ENCODE results near the gene KRT85.

KRT85 gene

GRCh38 chr12:52414936-52415335 is 47.7 kb upstream of the KRT85 start:
- no peak for DNase-seq
- TF ChIP-seq EZH2 (IDR thresholded peaks at IDR 0.05; ENCODE audit: borderline replicate concordance, low read depth, low read length, severe bottlenecking) (no peak), CTCF (IDR thresholded peaks at IDR 0.05; ENCODE audit: borderline replicate concordance, extremely low read depth, low read length, poor library complexity, severe bottlenecking) (no peak)
- H3K4me3 ChIP-seq (ENCODE audit: low read depth in 1 of 2, low read length in 2 of 2): no peak overlapping the region
- H3K4me1 ChIP-seq (ENCODE audit: insufficient read depth, low read length): no peaks in the 10 kb centered on the region
- no peak overlapping the region for H2AFZ ChIP-seq (ENCODE audit: low read depth, low read length)
- H3K9ac ChIP-seq (ENCODE audit: low read depth, low read length): no peak overlapping the region
- no peak for ATAC-seq (ENCODE audit: insufficient read depth, low read depth)
- H3K27ac ChIP-seq (ENCODE audit: low read length): no peak overlapping the region
- H3K36me3 ChIP-seq (ENCODE audit: insufficient read depth, low read length): no peaks in the 10 kb centered on the region
- no peaks in the 10 kb centered on the region for H3K79me2 ChIP-seq (ENCODE audit: insufficient read depth, low read length)
- H3K9me3 ChIP-seq (ENCODE audit: insufficient read depth, low read length, severe bottlenecking): no peaks in the 10 kb centered on the region
- peaks cover 13% of the 10 kb centered on the region for H3K27me3 ChIP-seq (ENCODE audit: insufficient read depth, low read length, poor library complexity)
- H3K4me2 ChIP-seq (ENCODE audit: insufficient read depth, low read length): no peak overlapping the region
- H4K20me1 ChIP-seq (ENCODE audit: insufficient read depth, low read length): no peaks in the 10 kb centered on the region

GRCh38 chr12:52413782-52414345 is 46.6 kb upstream of the KRT85 start:
- Histone ChIP-seq H3K4me1 (ENCODE audit: insufficient read depth, low read length) (no peaks in the 10 kb centered on the region), H2AFZ (ENCODE audit: low read depth, low read length) (no peak overlapping the region), H3K27ac (ENCODE audit: low read length) (no peak overlapping the region), H3K4me3 (ENCODE audit: low read depth in 1 of 2, low read length in 2 of 2) (no peak overlapping the region), H3K36me3 (ENCODE audit: insufficient read depth, low read length) (no peaks in the 10 kb centered on the region), H3K9me3 (ENCODE audit: insufficient read depth, low read length, severe bottlenecking) (no peaks in the 10 kb centered on the region), H4K20me1 (ENCODE audit: insufficient read depth, low read length) (no peaks in the 10 kb centered on the region), H3K4me2 (ENCODE audit: insufficient read depth, low read length) (no peak overlapping the region), H3K27me3 (ENCODE audit: insufficient read depth, low read length, poor library complexity) (peaks cover 13% of the 10 kb centered on the region), H3K9ac (ENCODE audit: low read depth, low read length) (no peak overlapping the region), H3K79me2 (ENCODE audit: insufficient read depth, low read length) (no peaks in the 10 kb centered on the region)
- no peak for ATAC-seq (ENCODE audit: insufficient read depth, low read depth)
- DNase-seq: no peak
- TF ChIP-seq EZH2 (IDR thresholded peaks at IDR 0.05; ENCODE audit: borderline replicate concordance, low read depth, low read length, severe bottlenecking): no peak
- TF ChIP-seq CTCF (IDR thresholded peaks at IDR 0.05; ENCODE audit: borderline replicate concordance, extremely low read depth, low read length, poor library complexity, severe bottlenecking): peak; percentile 25

- H3K27ac ChIP-seq (ENCODE audit: low read length): no peak overlapping the region
- no peak for ATAC-seq (ENCODE audit: insufficient read depth, low read depth)
These were observed 45.9 kb upstream of the KRT85 start for GRCh38 chr12:52413202-52413601.

More at GRCh38 chr12:52413202-52413601, 45.9 kb upstream of the KRT85 start:
- DNase-seq: no peak
- TF ChIP-seq EZH2 (IDR thresholded peaks at IDR 0.05; ENCODE audit: borderline replicate concordance, low read depth, low read length, severe bottlenecking) (no peak), CTCF (IDR thresholded peaks at IDR 0.05; ENCODE audit: borderline replicate concordance, extremely low read depth, low read length, poor library complexity, severe bottlenecking) (no peak)
- Histone ChIP-seq H4K20me1 (ENCODE audit: insufficient read depth, low read length) (no peaks in the 10 kb centered on the region), H3K79me2 (ENCODE audit: insufficient read depth, low read length) (no peaks in the 10 kb centered on the region), H3K9me3 (ENCODE audit: insufficient read depth, low read length, severe bottlenecking) (no peaks in the 10 kb centered on the region), H3K4me2 (ENCODE audit: insufficient read depth, low read length) (no peak overlapping the region), H2AFZ (ENCODE audit: low read depth, low read length) (no peak overlapping the region), H3K4me1 (ENCODE audit: insufficient read depth, low read length) (no peaks in the 10 kb centered on the region), H3K27me3 (ENCODE audit: insufficient read depth, low read length, poor library complexity) (peaks cover 9% of the 10 kb centered on the region), H3K9ac (ENCODE audit: low read depth, low read length) (no peak overlapping the region), H3K4me3 (ENCODE audit: low read depth in 1 of 2, low read length in 2 of 2) (no peak overlapping the region), H3K36me3 (ENCODE audit: insufficient read depth, low read length) (no peaks in the 10 kb centered on the region)
